ENCODE data around the gene COPS4.
"Not testable (repeated sequence)": the region's sequence is repeated elsewhere in the genome, so short reads cannot be mapped to it uniquely, and the experiment has no call there.

COPS4 gene

DNA sequence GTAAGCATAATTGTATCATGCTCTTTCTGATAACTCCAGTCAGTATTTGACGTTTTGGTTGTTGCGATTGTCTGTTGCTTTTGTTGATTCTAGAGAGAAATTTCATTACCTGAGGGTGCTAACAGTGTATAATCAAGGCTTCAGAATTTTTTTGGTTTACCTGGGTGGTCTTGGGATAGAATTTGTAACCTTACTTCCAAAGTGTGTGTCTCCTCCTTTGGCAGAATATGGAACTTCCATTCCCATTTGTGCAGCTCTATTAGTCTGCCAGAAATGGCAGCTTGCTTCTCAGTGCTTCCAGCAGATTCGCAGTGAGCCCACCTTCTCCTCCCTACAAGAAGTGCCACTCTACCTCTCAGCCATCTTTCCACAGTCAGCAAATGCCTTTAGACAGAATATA is 5.3 kb downstream of the COPS4 start:
- no peak overlapping the region for H3K27ac ChIP-seq (ENCODE audit: low read depth, low read length)
- H3K14ac ChIP-seq (ENCODE audit: low read length): no peak overlapping the region
- no CpG with 5 or more reads among the region's 3 CpGs for WGBS (ENCODE audit: extremely low coverage, insufficient coverage, insufficient read length)
- H3K4ac ChIP-seq (ENCODE audit: low read depth, low read length): no peak overlapping the region
- no peaks in the 10 kb centered on the region for H3K9me3 ChIP-seq (ENCODE audit: insufficient read depth, low read depth, low read length)
- no peak overlapping the region for H3K23ac ChIP-seq (ENCODE audit: low read length)
- no peak overlapping the region for H2BK5ac ChIP-seq (ENCODE audit: low read depth, low read length, poor library complexity)
- no peak overlapping the region for H4K8ac ChIP-seq (ENCODE audit: low read depth, low read length)
- no peak overlapping the region for H3K4me2 ChIP-seq (ENCODE audit: low read length)
- no peaks in the 10 kb centered on the region for H3K27me3 ChIP-seq (ENCODE audit: insufficient read depth, low read length)
- H3K18ac ChIP-seq (ENCODE audit: low read length): no peak overlapping the region
- H4K12ac ChIP-seq (ENCODE audit: low read depth, low read length): no peak overlapping the region
- no peak overlapping the region for H2AFZ ChIP-seq (ENCODE audit: insufficient read depth, low read length, poor library complexity)
- no peak overlapping the region for H4K91ac ChIP-seq (ENCODE audit: low read depth, low read length)
- H2AK5ac ChIP-seq (ENCODE audit: low read length): no peak overlapping the region
- no peak overlapping the region for H3K9ac ChIP-seq (ENCODE audit: low read length)
- H3K4me1 ChIP-seq (ENCODE audit: control insufficient read depth in 1 of 2, insufficient read depth in 2 of 2, low read length in 2 of 2): peaks cover 2 to 4% of the 10 kb centered on the region in 2 experiments
- no peak for DNase-seq
- no peak overlapping the region for H2BK120ac ChIP-seq (ENCODE audit: insufficient read depth, low read length, poor library complexity)
- H2BK12ac ChIP-seq (ENCODE audit: low read length): no peak overlapping the region
- peaks cover 4% of the 10 kb centered on the region for H3K79me2 ChIP-seq (ENCODE audit: control insufficient read depth, insufficient read depth, low read length, poor library complexity)
- H3K4me3 ChIP-seq (ENCODE audit: low read depth, low read length): no peak overlapping the region
- H3K79me1 ChIP-seq (ENCODE audit: low read length): peaks cover 2% of the 10 kb centered on the region
- peaks cover 0 to 2% of the 10 kb centered on the region in 2 experiments for H3K36me3 ChIP-seq (ENCODE audit: control insufficient read depth in 1 of 2, insufficient read depth in 2 of 2, low read length in 2 of 2)

DNA sequence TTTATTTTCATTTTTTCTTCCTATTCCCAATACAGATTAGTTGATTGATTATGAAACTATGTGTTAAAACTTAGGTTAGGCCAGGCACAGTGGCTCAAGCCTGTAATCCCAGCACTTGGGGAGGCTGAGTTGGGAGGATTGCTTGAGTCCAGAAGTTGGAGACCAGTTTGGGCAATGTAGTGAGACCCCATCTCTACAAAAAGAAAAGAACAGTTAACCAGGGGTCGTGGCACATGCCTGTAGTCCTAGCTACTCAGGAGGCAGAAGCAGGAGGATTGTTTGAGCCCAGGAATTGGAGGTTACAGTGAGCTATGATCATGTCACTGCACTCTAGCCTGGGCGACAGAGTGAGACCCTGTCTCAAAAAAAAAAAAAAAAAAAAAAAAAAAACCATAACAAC is 8.2 kb downstream of the COPS4 start:
- H3K79me2 ChIP-seq (ENCODE audit: control insufficient read depth, insufficient read depth, low read length, poor library complexity); H3K9me3 ChIP-seq (ENCODE audit: insufficient read depth, low read depth, low read length); H3K4me2 ChIP-seq (ENCODE audit: low read length); H3K36me3 ChIP-seq (ENCODE audit: control insufficient read depth in 1 of 2, insufficient read depth in 2 of 2, low read length in 2 of 2); H2BK120ac ChIP-seq (ENCODE audit: insufficient read depth, low read length, poor library complexity); H3K23ac ChIP-seq (ENCODE audit: low read length); H2BK5ac ChIP-seq (ENCODE audit: low read depth, low read length, poor library complexity); H2AFZ ChIP-seq (ENCODE audit: insufficient read depth, low read length, poor library complexity); H3K4ac ChIP-seq (ENCODE audit: low read depth, low read length); H3K4me3 ChIP-seq (ENCODE audit: low read depth, low read length); H3K14ac ChIP-seq (ENCODE audit: low read length); H3K9ac ChIP-seq (ENCODE audit: low read length); H2BK12ac ChIP-seq (ENCODE audit: low read length); H4K8ac ChIP-seq (ENCODE audit: low read depth, low read length); H3K18ac ChIP-seq (ENCODE audit: low read length); H4K12ac ChIP-seq (ENCODE audit: low read depth, low read length); H4K91ac ChIP-seq (ENCODE audit: low read depth, low read length); H3K27ac ChIP-seq (ENCODE audit: low read depth, low read length); H2AK5ac ChIP-seq (ENCODE audit: low read length); H3K27me3 ChIP-seq (ENCODE audit: insufficient read depth, low read length); H3K79me1 ChIP-seq (ENCODE audit: low read length); H3K4me1 ChIP-seq (ENCODE audit: control insufficient read depth in 1 of 2, insufficient read depth in 2 of 2, low read length in 2 of 2); DNase-seq: not testable (repeated sequence)
- WGBS (ENCODE audit: extremely low coverage, insufficient coverage, insufficient read length): no CpG with 5 or more reads among the region's 2 CpGs

DNA sequence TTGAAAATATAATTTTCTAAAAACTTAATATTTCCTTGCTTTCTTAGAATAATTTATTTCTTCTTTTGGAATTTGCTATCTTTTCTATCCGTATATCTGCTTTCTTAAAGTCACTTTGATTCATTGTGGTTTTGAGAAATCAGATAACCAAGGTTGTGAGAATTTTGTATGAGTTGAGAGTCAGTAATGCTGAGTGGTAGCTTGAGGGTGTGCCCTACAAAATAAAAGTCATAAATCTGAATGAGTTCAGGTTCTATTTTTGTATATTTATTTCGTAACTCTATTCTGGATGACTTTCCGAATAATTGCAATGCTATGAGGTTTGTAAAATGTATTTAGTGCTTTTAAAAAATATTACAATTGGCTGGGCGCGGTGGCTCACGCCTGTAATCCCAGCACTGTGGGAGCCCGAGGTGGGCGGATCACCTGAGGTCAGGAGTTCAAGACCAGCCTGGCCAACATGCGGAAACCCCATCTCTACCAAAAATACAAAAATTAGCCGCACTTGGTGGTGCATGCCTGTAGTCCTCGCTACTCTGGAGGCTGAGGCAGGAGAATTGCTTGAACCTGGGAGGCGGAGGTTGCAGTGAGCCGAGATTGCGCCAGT is 8.9 kb downstream of the COPS4 start:
- no peak overlapping the region for H4K91ac ChIP-seq (ENCODE audit: low read depth, low read length)
- H2BK120ac ChIP-seq (ENCODE audit: insufficient read depth, low read length, poor library complexity): no peak overlapping the region
- no peak overlapping the region for H3K9ac ChIP-seq (ENCODE audit: low read length)
- no peak overlapping the region for H3K4me2 ChIP-seq (ENCODE audit: low read length)
- DNase-seq: no peak
- no peak overlapping the region for H3K18ac ChIP-seq (ENCODE audit: low read length)
- H3K9me3 ChIP-seq (ENCODE audit: insufficient read depth, low read depth, low read length): no peaks in the 10 kb centered on the region
- H2AK5ac ChIP-seq (ENCODE audit: low read length): no peak overlapping the region
- H3K4ac ChIP-seq (ENCODE audit: low read depth, low read length): no peak overlapping the region
- no peak overlapping the region for H2BK5ac ChIP-seq (ENCODE audit: low read depth, low read length, poor library complexity)
- no peak overlapping the region for H2BK12ac ChIP-seq (ENCODE audit: low read length)
- no peak overlapping the region for H4K12ac ChIP-seq (ENCODE audit: low read depth, low read length)
- no peaks in the 10 kb centered on the region for H3K4me1 ChIP-seq (ENCODE audit: control insufficient read depth in 1 of 2, insufficient read depth in 2 of 2, low read length in 2 of 2)
- no peak overlapping the region for H3K4me3 ChIP-seq (ENCODE audit: low read depth, low read length)
- WGBS (ENCODE audit: extremely low coverage, insufficient coverage, insufficient read length): no CpG with 5 or more reads among the region's 14 CpGs
- H3K27ac ChIP-seq (ENCODE audit: low read depth, low read length): no peak overlapping the region
- no peak overlapping the region for H3K14ac ChIP-seq (ENCODE audit: low read length)
- H3K36me3 ChIP-seq (ENCODE audit: control insufficient read depth in 1 of 2, insufficient read depth in 2 of 2, low read length in 2 of 2): peaks cover 0 to 2% of the 10 kb centered on the region in 2 experiments
- no peaks in the 10 kb centered on the region for H3K27me3 ChIP-seq (ENCODE audit: insufficient read depth, low read length)
- no peaks in the 10 kb centered on the region for H3K79me1 ChIP-seq (ENCODE audit: low read length)
- no peak overlapping the region for H3K23ac ChIP-seq (ENCODE audit: low read length)
- H2AFZ ChIP-seq (ENCODE audit: insufficient read depth, low read length, poor library complexity): no peak overlapping the region
- H4K8ac ChIP-seq (ENCODE audit: low read depth, low read length): no peak overlapping the region
- no peaks in the 10 kb centered on the region for H3K79me2 ChIP-seq (ENCODE audit: control insufficient read depth, insufficient read depth, low read length, poor library complexity)

DNA sequence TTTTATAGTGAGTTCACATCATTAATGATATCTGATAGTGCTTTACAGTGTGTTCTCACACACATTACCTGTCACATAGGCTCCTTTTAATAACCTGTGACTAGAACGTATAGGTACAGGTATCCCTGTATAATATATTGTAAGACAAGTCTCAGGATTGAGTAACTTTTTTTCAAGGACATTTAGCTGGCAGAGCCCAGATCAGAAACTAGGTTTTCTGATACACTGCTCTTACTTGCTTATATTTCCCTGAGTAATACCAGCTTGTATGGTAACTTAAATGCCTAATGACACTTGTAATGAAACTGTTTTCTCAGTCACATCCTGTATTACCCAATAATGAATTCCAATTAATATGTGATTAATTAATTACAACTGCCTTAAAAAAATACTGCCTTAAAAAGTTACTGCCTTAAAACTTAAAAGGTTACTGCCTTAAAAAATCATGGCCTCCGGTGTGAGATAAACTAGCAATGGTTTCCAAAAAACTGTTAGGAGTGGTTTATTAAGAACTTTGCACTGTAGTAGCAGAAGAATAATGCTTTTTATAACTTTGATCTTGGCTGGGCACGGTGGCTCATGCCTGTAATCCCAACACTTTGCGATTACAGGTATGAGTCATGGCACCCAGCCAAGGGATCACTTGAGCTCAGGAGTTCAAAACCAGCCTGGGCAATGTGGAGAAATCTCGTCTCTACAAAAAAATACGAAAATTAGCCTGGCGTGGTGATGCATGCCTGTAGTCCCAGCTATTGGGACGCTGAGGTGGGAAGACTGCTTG is 11.9 kb downstream of the COPS4 start:
- Histone ChIP-seq H4K8ac (ENCODE audit: low read depth, low read length) (no peak overlapping the region), H3K79me1 (ENCODE audit: low read length) (no peaks in the 10 kb centered on the region), H3K9ac (ENCODE audit: low read length) (no peak overlapping the region), H3K36me3 (ENCODE audit: control insufficient read depth in 1 of 2, insufficient read depth in 2 of 2, low read length in 2 of 2) (peaks cover 0 to 7% of the 10 kb centered on the region in 2 experiments), H3K14ac (ENCODE audit: low read length) (no peak overlapping the region), H3K27me3 (ENCODE audit: insufficient read depth, low read length) (no peaks in the 10 kb centered on the region), H3K23ac (ENCODE audit: low read length) (no peak overlapping the region), H3K18ac (ENCODE audit: low read length) (no peak overlapping the region), H3K4ac (ENCODE audit: low read depth, low read length) (no peak overlapping the region), H2BK12ac (ENCODE audit: low read length) (no peak overlapping the region), H3K4me1 (ENCODE audit: control insufficient read depth in 1 of 2, insufficient read depth in 2 of 2, low read length in 2 of 2) (no peaks in the 10 kb centered on the region), H4K91ac (ENCODE audit: low read depth, low read length) (no peak overlapping the region), H3K4me3 (ENCODE audit: low read depth, low read length) (no peak overlapping the region), H3K9me3 (ENCODE audit: insufficient read depth, low read depth, low read length) (no peaks in the 10 kb centered on the region), H3K79me2 (ENCODE audit: control insufficient read depth, insufficient read depth, low read length, poor library complexity) (no peaks in the 10 kb centered on the region), H3K4me2 (ENCODE audit: low read length) (no peak overlapping the region), H2AK5ac (ENCODE audit: low read length) (no peak overlapping the region), H2BK5ac (ENCODE audit: low read depth, low read length, poor library complexity) (no peak overlapping the region), H3K27ac (ENCODE audit: low read depth, low read length) (no peak overlapping the region), H4K12ac (ENCODE audit: low read depth, low read length) (no peak overlapping the region), H2AFZ (ENCODE audit: insufficient read depth, low read length, poor library complexity) (no peak overlapping the region), H2BK120ac (ENCODE audit: insufficient read depth, low read length, poor library complexity) (no peak overlapping the region)
- no peak for DNase-seq
- no CpG with 5 or more reads among the region's 8 CpGs for WGBS (ENCODE audit: extremely low coverage, insufficient coverage, insufficient read length)
